Kidney (tissue), 14 donors: ENCODE data around the gene SHISA6. TPM values are rescaled to one million over a fixed set of nuclear protein-coding genes. Genes with fewer than 3 reads are reported as not detected.

Source experiments
- DNase-seq, 5 donors: peaks; one replicate each; pipeline ENCODE4 v3.0.0-alpha.2; 2013 to 2020
- FAIRE-seq: peaks from 2 replicates; lab custom pipeline; 2012; peaks lifted over from hg19 to GRCh38; lab: Jason Lieb, UNC
- H3K27ac ChIP-seq, 2 donors: one replicate each; pipeline ENCODE4 v1.7.0; 2013; ENCODE audit warnings: low read depth in 2 of 2, low read length in 2 of 2, inconsistent platforms in 1 of 2
- H3K27me3 ChIP-seq: one replicate; pipeline ENCODE4 v1.7.1; 2013; ENCODE audit warnings: low read length, inconsistent platforms; ENCODE audit not compliant: control insufficient read depth, insufficient read depth
- H3K36me3 ChIP-seq, 3 donors: one replicate each; pipeline versions ENCODE4 v1.7.0 to v1.7.1; 2013; ENCODE audit warnings: low read length in 3 of 3, control low read depth in 1 of 3, inconsistent platforms in 1 of 3; ENCODE audit not compliant: insufficient read depth in 3 of 3, control insufficient read depth in 2 of 3
- H3K4me1 ChIP-seq, 3 donors: one replicate each; pipeline versions ENCODE4 v1.7.0 to v1.7.1; 2013; ENCODE audit warnings: low read length in 3 of 3, inconsistent platforms in 1 of 3, low read depth in 1 of 3; ENCODE audit not compliant: control insufficient read depth in 2 of 3, insufficient read depth in 2 of 3
- H3K4me3 ChIP-seq, 3 donors: one replicate each; pipeline versions ENCODE4 v1.7.0 to v1.8.1; 2013; ENCODE audit warnings: low read length in 3 of 3, control low read depth in 1 of 3, inconsistent platforms in 1 of 3
- H3K9ac ChIP-seq, 3 donors: one replicate each; pipeline versions ENCODE4 v1.7.0 to v1.7.1; 2013; ENCODE audit warnings: low read length in 3 of 3, control low read depth in 1 of 3, inconsistent platforms in 1 of 3
- H3K9me3 ChIP-seq, 3 donors: one replicate each; pipeline versions ENCODE4 v1.7.0 to v1.7.1; 2013; ENCODE audit warnings: low read length in 3 of 3, control low read depth in 1 of 3, inconsistent platforms in 1 of 3; ENCODE audit not compliant: control insufficient read depth in 2 of 3, insufficient read depth in 1 of 3
- CTCF ChIP-seq: IDR thresholded peaks from 3 replicates; pipeline ENCODE4 v1.5.1; 2012; ENCODE audit warnings: mild to moderate bottlenecking, moderate library complexity, borderline replicate concordance; ENCODE audit not compliant: insufficient read depth; ENCODE audit errors: extremely low read depth
- intact Hi-C: fragments of 100-400 bp; cut with DNase I; formaldehyde crosslinking; loops from one replicate; pipeline ENCODE4 v1.11.1; 2022
- polyA plus RNA-seq: library from polyadenylated mRNA; stranded (reverse); fragments of 350-450 nt; fragmentation: Illumina TruSeq; extraction: RNeasy Lipid Tissue Mini Kit (QIAGEN cat#74804); gene quantifications from one replicate; pipeline ENCODE4 v1.2.3, GENCODE V29; 2014; ENCODE audit warnings: low read depth, low replicate concordance; ENCODE audit not compliant: insufficient read depth
- total RNA-seq: library from RNA; stranded (reverse); fragmentation: NEBNext Ultra II Directional; extraction: Animal tissue kit (Norgen Biotek cat#: 25700); gene quantifications from one replicate; pipeline ENCODE4 v1.2.1, GENCODE V29; 2021
- donor health status: control.
- donor health status: control.
- donor health status: control.
- donor health status: control.
- donor health status: control.
- donor health status: DM: yes; HTN: yes; CAD: no.
- donor health status: Normal renal cell carcinoma (clear cell type).

SHISA6 gene
- total and polyA plus RNA-seq, 2 donors from 2014 or later: 0.84 to 1.0 TPM

GRCh38 chr17:11221196-11221595 is 19.8 kb upstream of the SHISA6 start:
- Histone ChIP-seq H3K4me1 (no peaks in the 10 kb centered on the region), H3K9me3 (no peaks in the 10 kb centered on the region), H3K9ac (no peak overlapping the region), H3K36me3 (no peaks in the 10 kb centered on the region), H3K4me3 (no peak overlapping the region), H3K27me3 (no peaks in the 10 kb centered on the region), H3K27ac (no peak overlapping the region)
- TF ChIP-seq CTCF: no peak
- intact Hi-C loops: no loop called here
- FAIRE-seq: no peak
- no peak for DNase-seq

- DNase-seq: no peak
- Histone ChIP-seq H3K27ac (no peak overlapping the region), H3K4me3 (no peak overlapping the region), H3K9me3 (no peaks in the 10 kb centered on the region), H3K36me3 (no peaks in the 10 kb centered on the region), H3K27me3 (no peaks in the 10 kb centered on the region), H3K9ac (no peak overlapping the region), H3K4me1 (no peaks in the 10 kb centered on the region)
- no peak for TF ChIP-seq CTCF
- intact Hi-C loops: no loop called here
- no peak for FAIRE-seq
Observed at GRCh38 chr17:11221721-11222120, 19.3 kb upstream of the SHISA6 start.

GRCh38 chr17:11238705-11239104 is 2.3 kb upstream of the SHISA6 start:
- Histone ChIP-seq H3K27me3 (peaks cover 21% of the 10 kb centered on the region), H3K9me3 (peaks cover 0 to 3% (median 0%) of the 10 kb centered on the region in 3 donors), H3K27ac (no peak overlapping the region), H3K36me3 (no peaks in the 10 kb centered on the region), H3K4me1 (no peaks in the 10 kb centered on the region), H3K4me3 (no peak overlapping the region), H3K9ac (no peak overlapping the region)
- TF ChIP-seq CTCF: no peak
- FAIRE-seq (no peak), DNase-seq (no peak)
- intact Hi-C loops: no loop called here

- TF ChIP-seq CTCF: no peak
- H3K9ac ChIP-seq: no peak overlapping the region
- peaks cover 21% of the 10 kb centered on the region for H3K27me3 ChIP-seq
- no peak overlapping the region for H3K27ac ChIP-seq
- intact Hi-C loops: no loop called here
- peak in 1 of 5 donors; percentile 6 for DNase-seq
- H3K4me3 ChIP-seq: peak overlapping the region in 1 of 3 donors; percentile 26
- H3K9me3 ChIP-seq: no peaks in the 10 kb centered on the region
- FAIRE-seq: no peak
- H3K36me3 ChIP-seq: no peaks in the 10 kb centered on the region
- no peaks in the 10 kb centered on the region for H3K4me1 ChIP-seq
Observed at GRCh38 chr17:11239379-11239970, 1.5 kb upstream of the SHISA6 start.
